ES-I3 (cell line): ENCODE data around the gene VANGL1.

Source experiments
- H3K36me3 ChIP-seq: 2 replicates; pipeline ENCODE4 v1.6.1; 2013; ENCODE audit warnings: mild to moderate bottlenecking, low read length, control low read depth, moderate library complexity; ENCODE audit not compliant: insufficient read depth
- H3K4me1 ChIP-seq: 2 replicates; pipeline ENCODE4 v1.6.1; 2013; ENCODE audit warnings: mild to moderate bottlenecking, control low read depth, low read length; ENCODE audit not compliant: insufficient read depth
- H3K9ac ChIP-seq: 2 replicates; pipeline ENCODE4 v1.6.1; 2013; ENCODE audit warnings: low read depth, mild to moderate bottlenecking, low read length, moderate library complexity
- H3K9me3 ChIP-seq: 2 replicates; pipeline ENCODE4 v1.6.1; 2013; ENCODE audit warnings: mild to moderate bottlenecking, low read length, moderate library complexity; ENCODE audit not compliant: control insufficient read depth, insufficient read depth

The VANGL1 gene

GRCh38 chr1:115668579-115668978 is 26.8 kb downstream of the VANGL1 start:
- Histone ChIP-seq H3K9ac (no peak overlapping the region), H3K4me1 (no peaks in the 10 kb centered on the region), H3K9me3 (peaks cover 2% of the 10 kb centered on the region), H3K36me3 (peaks cover 21% of the 10 kb centered on the region)

GRCh38 chr1:115669002-115669673 is 27.4 kb downstream of the VANGL1 start:
- Histone ChIP-seq H3K9ac (no peak overlapping the region), H3K36me3 (peaks cover 19% of the 10 kb centered on the region), H3K9me3 (peaks cover 2% of the 10 kb centered on the region), H3K4me1 (no peaks in the 10 kb centered on the region)

GRCh38 chr1:115669886-115670285 is 28.1 kb downstream of the VANGL1 start:
- Histone ChIP-seq H3K9ac (no peak overlapping the region), H3K4me1 (no peaks in the 10 kb centered on the region), H3K9me3 (peaks cover 2% of the 10 kb centered on the region), H3K36me3 (peaks cover 13% of the 10 kb centered on the region)

- Histone ChIP-seq H3K9ac (no peak overlapping the region), H3K36me3 (peaks cover 13% of the 10 kb centered on the region), H3K4me1 (no peaks in the 10 kb centered on the region)
Measured at GRCh38 chr1:115670476-115671175, 28.9 kb downstream of the VANGL1 start.

GRCh38 chr1:115671176-115671934 is 29.6 kb downstream of the VANGL1 start:
- Histone ChIP-seq H3K9ac (no peak overlapping the region), H3K9me3 (peaks cover 2% of the 10 kb centered on the region), H3K36me3 (peaks cover 13% of the 10 kb centered on the region), H3K4me1 (no peaks in the 10 kb centered on the region)

More at GRCh38 chr1:115670476-115671175, 28.9 kb downstream of the VANGL1 start:
- H3K9me3 ChIP-seq, result peaks cover 2% of the 10 kb centered on the region

GRCh38 chr1:115672224-115673009 is 30.6 kb downstream of the VANGL1 start:
- Histone ChIP-seq H3K9me3 (peaks cover 2% of the 10 kb centered on the region), H3K36me3 (peaks cover 13% of the 10 kb centered on the region; the same call in 1 of the 2 replicates), H3K4me1 (peaks cover 8% of the 10 kb centered on the region; the same call in 1 of the 2 replicates), H3K9ac (no peak overlapping the region)

- H3K9ac ChIP-seq, result no peak overlapping the region
- no peaks in the 10 kb centered on the region for H3K9me3 ChIP-seq
- peaks cover 3% of the 10 kb centered on the region; the same call in 1 of the 2 replicates for H3K36me3 ChIP-seq
- H3K4me1 ChIP-seq, result peaks cover 13% of the 10 kb centered on the region; the same call in 1 of the 2 replicates
Measured at GRCh38 chr1:115676498-115677181, 34.9 kb downstream of the VANGL1 start.

- no peaks in the 10 kb centered on the region; the same call in 1 of the 2 replicates for H3K36me3 ChIP-seq
- no peak overlapping the region for H3K9ac ChIP-seq
- peaks cover 13% of the 10 kb centered on the region; the same call in 1 of the 2 replicates for H3K4me1 ChIP-seq
- no peaks in the 10 kb centered on the region for H3K9me3 ChIP-seq
Measured at GRCh38 chr1:115677182-115677555, 35.4 kb downstream of the VANGL1 start.

- H3K9ac ChIP-seq, result no peak overlapping the region
- H3K9me3 ChIP-seq, result no peaks in the 10 kb centered on the region
Measured at GRCh38 chr1:115677565-115677964, 35.8 kb downstream of the VANGL1 start.

GRCh38 chr1:115678141-115678540 is 36.4 kb downstream of the VANGL1 start:
- Histone ChIP-seq H3K9ac (no peak overlapping the region), H3K9me3 (no peaks in the 10 kb centered on the region), H3K4me1 (peaks cover 13% of the 10 kb centered on the region; the same call in 1 of the 2 replicates), H3K36me3 (no peaks in the 10 kb centered on the region)

More at GRCh38 chr1:115677565-115677964, 35.8 kb downstream of the VANGL1 start:
- H3K4me1 ChIP-seq, result peaks cover 13% of the 10 kb centered on the region; the same call in 1 of the 2 replicates
- no peaks in the 10 kb centered on the region; the same call in 1 of the 2 replicates for H3K36me3 ChIP-seq

GRCh38 chr1:115679141-115679611 is 37.4 kb downstream of the VANGL1 start:
- Histone ChIP-seq H3K4me1 (peaks cover 13% of the 10 kb centered on the region; the same call in 1 of the 2 replicates), H3K36me3 (no peaks in the 10 kb centered on the region), H3K9me3 (no peaks in the 10 kb centered on the region), H3K9ac (no peak overlapping the region)

- Histone ChIP-seq H3K9me3 (no peaks in the 10 kb centered on the region), H3K4me1 (peaks cover 13% of the 10 kb centered on the region; the same call in 1 of the 2 replicates), H3K36me3 (peaks cover 2% of the 10 kb centered on the region), H3K9ac (no peak overlapping the region)
Measured at GRCh38 chr1:115680730-115681111, 39.0 kb downstream of the VANGL1 start.

GRCh38 chr1:115682792-115683191 is 41.0 kb downstream of the VANGL1 start:
- Histone ChIP-seq H3K9me3 (no peaks in the 10 kb centered on the region), H3K4me1 (peaks cover 2% of the 10 kb centered on the region; the same call in 1 of the 2 replicates), H3K36me3 (peaks cover 5% of the 10 kb centered on the region), H3K9ac (no peak overlapping the region)
